ENCODE measurements around the gene INMT. TPM values are rescaled to one million over a fixed set of nuclear protein-coding genes. Genes with fewer than 3 reads are reported as not detected.

Gene INMT
- total and polyA plus RNA-seq, 7 donors, result 3.7 to 39.6 (median 9.6) TPM

- intact Hi-C loops (cut with DNase I), result loop anchor here (5.0 kb wide), 3 partner anchors 84 to 934 kb away; partner anchors contain the start of gene AQP1
- Histone ChIP-seq H3K9me3 (no peaks in the 10 kb centered on the region), H3K27ac (no peak overlapping the region), H3K27me3 (no peaks in the 10 kb centered on the region), H3K36me3 (no peaks in the 10 kb centered on the region), H3K4me1 (peaks cover 0 to 52% (median 42%) of the 10 kb centered on the region in 4 donors), H3K4me3 (no peak overlapping the region)
- no peak for TF ChIP-seq EP300 (IDR thresholded peaks at IDR 0.05)
- TF ChIP-seq POLR2AphosphoS5 (IDR thresholded peaks at IDR 0.05), result no peak
- 95 to 96% methylated on average over 4 of the region's 4 CpGs for WGBS, 2 donors
- no peak for DNase-seq
These were observed 50.9 kb downstream of the INMT start for GRCh38 chr7:30802812-30803211.

- H3K9me3 ChIP-seq, result no peaks in the 10 kb centered on the region
- H3K4me3 ChIP-seq, result no peak overlapping the region
- intact Hi-C loops (cut with DNase I), result loop anchor here (5.0 kb wide), 3 partner anchors 83 to 933 kb away; partner anchors contain the start of gene AQP1
- DNase-seq, result no peak
- no peaks in the 10 kb centered on the region for H3K27me3 ChIP-seq
- peaks cover 0 to 39% (median 32%) of the 10 kb centered on the region in 4 donors for H3K4me1 ChIP-seq
- 80 to 81% methylated on average over 3 of the region's 3 CpGs for WGBS, 2 donors
- H3K27ac ChIP-seq, result no peak overlapping the region
- TF ChIP-seq, protein P1, sequence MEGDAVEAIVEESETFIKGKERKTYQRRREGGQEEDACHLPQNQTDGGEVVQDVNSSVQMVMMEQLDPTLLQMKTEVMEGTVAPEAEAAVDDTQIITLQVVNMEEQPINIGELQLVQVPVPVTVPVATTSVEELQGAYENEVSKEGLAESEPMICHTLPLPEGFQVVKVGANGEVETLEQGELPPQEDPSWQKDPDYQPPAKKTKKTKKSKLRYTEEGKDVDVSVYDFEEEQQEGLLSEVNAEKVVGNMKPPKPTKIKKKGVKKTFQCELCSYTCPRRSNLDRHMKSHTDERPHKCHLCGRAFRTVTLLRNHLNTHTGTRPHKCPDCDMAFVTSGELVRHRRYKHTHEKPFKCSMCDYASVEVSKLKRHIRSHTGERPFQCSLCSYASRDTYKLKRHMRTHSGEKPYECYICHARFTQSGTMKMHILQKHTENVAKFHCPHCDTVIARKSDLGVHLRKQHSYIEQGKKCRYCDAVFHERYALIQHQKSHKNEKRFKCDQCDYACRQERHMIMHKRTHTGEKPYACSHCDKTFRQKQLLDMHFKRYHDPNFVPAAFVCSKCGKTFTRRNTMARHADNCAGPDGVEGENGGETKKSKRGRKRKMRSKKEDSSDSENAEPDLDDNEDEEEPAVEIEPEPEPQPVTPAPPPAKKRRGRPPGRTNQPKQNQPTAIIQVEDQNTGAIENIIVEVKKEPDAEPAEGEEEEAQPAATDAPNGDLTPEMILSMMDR (IDR thresholded peaks at IDR 0.05), result no peak
- TF ChIP-seq POLR2A (IDR thresholded peaks at IDR 0.05), result no peak
- TF ChIP-seq EP300 (IDR thresholded peaks at IDR 0.05), result no peak
- no peak for TF ChIP-seq POLR2AphosphoS5 (IDR thresholded peaks at IDR 0.05)
- no peaks in the 10 kb centered on the region for H3K36me3 ChIP-seq
These were observed 52.2 kb downstream of the INMT start for GRCh38 chr7:30804078-30804661.

DNA sequence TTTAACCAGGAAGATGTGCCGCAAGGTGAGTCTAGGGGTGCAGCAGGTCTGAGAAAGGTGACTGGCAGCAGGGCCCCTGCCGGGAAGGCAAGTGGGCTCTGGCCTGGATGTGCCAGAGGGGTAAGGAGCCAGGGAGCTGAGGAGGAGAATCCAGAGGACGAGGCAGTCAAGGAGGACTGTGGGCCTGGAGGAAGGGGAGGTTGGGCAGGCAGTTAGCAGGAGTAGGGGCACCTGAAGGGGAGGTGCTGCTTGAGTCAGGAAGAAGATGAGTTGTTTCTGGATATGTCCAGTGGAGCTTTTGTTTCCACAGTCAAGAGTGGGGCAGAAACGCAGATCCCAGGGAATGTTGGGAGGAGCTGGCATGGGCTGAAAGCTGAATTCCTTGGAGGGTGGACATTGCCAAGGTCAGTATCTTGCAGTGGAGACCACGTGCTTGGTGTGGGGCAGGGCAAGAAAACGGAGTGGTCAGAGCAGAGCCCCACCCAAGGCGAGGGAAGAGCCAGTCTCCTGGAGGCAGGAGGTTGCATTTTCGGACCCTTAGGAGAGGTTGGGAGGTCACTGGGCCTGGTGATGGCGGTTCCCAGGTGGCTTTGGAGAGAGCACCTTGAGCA is 53.3 kb downstream of the INMT start:
- DNase-seq, result no peak
- TF ChIP-seq POLR2A (IDR thresholded peaks at IDR 0.05) (no peak), POLR2AphosphoS5 (IDR thresholded peaks at IDR 0.05) (no peak), EP300 (IDR thresholded peaks at IDR 0.05) (no peak)
- TF ChIP-seq, protein P1 (IDR thresholded peaks at IDR 0.05), result no peak
- Histone ChIP-seq H3K9me3 (no peaks in the 10 kb centered on the region), H3K36me3 (no peaks in the 10 kb centered on the region), H3K27me3 (no peaks in the 10 kb centered on the region), H3K4me1 (peaks cover 0 to 28% (median 21%) of the 10 kb centered on the region in 4 donors), H3K27ac (no peak overlapping the region), H3K4me3 (no peak overlapping the region)
- intact Hi-C loops (cut with DNase I), result no loop called here
- 92 to 93% methylated on average over 9 of the region's 9 CpGs for WGBS, 2 donors

DNA sequence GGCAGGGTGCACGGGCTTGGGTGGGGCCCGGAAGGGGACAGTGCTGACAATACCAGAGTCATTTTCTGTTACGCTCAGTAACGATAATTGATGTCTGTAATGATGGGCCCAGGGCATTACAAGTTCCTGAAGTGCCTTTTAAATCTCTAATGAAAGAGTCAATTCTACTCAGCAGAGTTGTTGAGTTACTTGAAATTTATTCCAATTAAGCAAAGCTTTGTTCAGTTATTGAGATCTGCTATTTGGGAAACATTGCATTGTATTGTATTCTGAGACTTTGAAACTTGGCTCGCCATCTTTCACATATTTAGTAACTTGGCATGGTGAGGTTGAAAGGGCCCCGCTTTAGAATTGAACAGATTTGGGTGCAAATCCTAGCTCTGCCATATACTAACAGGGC is 54.0 kb downstream of the INMT start:
- H3K27me3 ChIP-seq, result no peaks in the 10 kb centered on the region
- intact Hi-C loops (cut with DNase I), result no loop called here
- no peaks in the 10 kb centered on the region for H3K9me3 ChIP-seq
- H3K4me1 ChIP-seq, result peaks cover 0 to 21% (median 15%) of the 10 kb centered on the region in 4 donors
- no peak for TF ChIP-seq EP300 (IDR thresholded peaks at IDR 0.05)
- TF ChIP-seq, protein P1 (IDR thresholded peaks at IDR 0.05), result no peak
- no peak for TF ChIP-seq POLR2A (IDR thresholded peaks at IDR 0.05)
- TF ChIP-seq POLR2AphosphoS5 (IDR thresholded peaks at IDR 0.05), result no peak
- no peaks in the 10 kb centered on the region for H3K36me3 ChIP-seq
- no peak for DNase-seq
- H3K4me3 ChIP-seq, result no peak overlapping the region
- WGBS, 2 donors, result 87 to 89% methylated on average over 6 of the region's 6 CpGs
- H3K27ac ChIP-seq, result no peak overlapping the region

Other genes starting within 250 kb of the INMT start
- 10 to 100 TPM; 18.8 to 40.9 (median 24.1) TPM for gene GGCT, start 247.3 kb upstream of the INMT start, total RNA-seq
- gene GGCT, start 247.3 kb upstream of the INMT start, polyA plus RNA-seq, result 10 to 100 TPM; 64.9 to 97.3 (median 87.3) TPM
- gene GARS1, start 157.3 kb upstream of the INMT start, total RNA-seq, result 10 to 100 TPM; 38.3 to 50.1 (median 45.2) TPM
- gene GARS1, start 157.3 kb upstream of the INMT start, polyA plus RNA-seq, result 100 to 1,000 TPM in 1 of 3 donors, 10 to 100 TPM in 2; 55.5 to 109 (median 90.1) TPM
- not detected for gene CRHR2, start 69.7 kb upstream of the INMT start, total RNA-seq
- under 1 TPM in 1 of 3 donors, not detected in 2; under 0.01 TPM for gene CRHR2, start 69.7 kb upstream of the INMT start, polyA plus RNA-seq
- 10 to 100 TPM in 2 of 4 donors, 1 to 10 TPM in 2; 9.4 to 26.3 (median 16.0) TPM for gene MINDY4, start 19.3 kb downstream of the INMT start, total RNA-seq
- 1 to 10 TPM; 1.2 to 2.3 (median 1.8) TPM for gene MINDY4, start 19.3 kb downstream of the INMT start, polyA plus RNA-seq
- 100 to 1,000 TPM in 3 of 4 donors, 10 to 100 TPM in 1; 66.0 to 191 (median 146) TPM for gene AQP1, start 159.7 kb downstream of the INMT start, total RNA-seq
- 10 to 100 TPM in 1 of 3 donors, 1 to 10 TPM in 2; 3.7 to 41.8 (median 7.8) TPM for gene AQP1, start 159.7 kb downstream of the INMT start, polyA plus RNA-seq
- gene GHRHR, start 211.8 kb downstream of the INMT start, total RNA-seq, result not detected
- not detected for gene GHRHR, start 211.8 kb downstream of the INMT start, polyA plus RNA-seq